Activated effector memory CD4-positive, alpha-beta T cell treated with Interleukin-2 at 50 U/mL for 16 hours (primary cell): ENCODE measurements around the gene COL2A1.

ENCODE experiments used
- DNase-seq: peaks from one replicate; pipeline ENCODE4 v3.0.0-alpha.2; 2020

Gene COL2A1

GRCh38 chr12:47988073-47989022 is 15.9 kb downstream of the COL2A1 start:
- no peak for DNase-seq

- no peak for DNase-seq
Observed at GRCh38 chr12:47987411-47988072, 16.7 kb downstream of the COL2A1 start.

- DNase-seq, result no peak
Observed at GRCh38 chr12:47986832-47987231, 17.4 kb downstream of the COL2A1 start.

GRCh38 chr12:47986291-47986660 is 18.0 kb downstream of the COL2A1 start:
- no peak for DNase-seq

- no peak for DNase-seq
Observed at GRCh38 chr12:47985596-47986290, 18.5 kb downstream of the COL2A1 start.

- no peak for DNase-seq
Observed at GRCh38 chr12:47984331-47984801, 19.9 kb downstream of the COL2A1 start.

GRCh38 chr12:47983541-47984115 is 20.6 kb downstream of the COL2A1 start:
- no peak for DNase-seq

GRCh38 chr12:47982770-47983169 is 21.5 kb downstream of the COL2A1 start:
- DNase-seq, result no peak

GRCh38 chr12:47982311-47982710 is 22.0 kb downstream of the COL2A1 start:
- DNase-seq, result no peak

- DNase-seq, result no peak
Observed at GRCh38 chr12:47981496-47982260, 22.6 kb downstream of the COL2A1 start.

GRCh38 chr12:47980779-47981495 is 23.3 kb downstream of the COL2A1 start:
- DNase-seq, result no peak

- no peak for DNase-seq
Observed at GRCh38 chr12:47980197-47980596, 24.1 kb downstream of the COL2A1 start.

GRCh38 chr12:47979686-47980085 is 24.6 kb downstream of the COL2A1 start:
- no peak for DNase-seq

- DNase-seq, result no peak
Observed at GRCh38 chr12:47979166-47979565, 25.1 kb downstream of the COL2A1 start.

- DNase-seq, result no peak
Observed at GRCh38 chr12:47978598-47978873, 25.7 kb downstream of the COL2A1 start.

- DNase-seq, result no peak
Observed at GRCh38 chr12:47977772-47978597, 26.3 kb downstream of the COL2A1 start.

GRCh38 chr12:47977046-47977771 is 27.1 kb downstream of the COL2A1 start:
- DNase-seq, result no peak

GRCh38 chr12:47975816-47976215 is 28.5 kb downstream of the COL2A1 start:
- no peak for DNase-seq

- no peak for DNase-seq
Observed at GRCh38 chr12:47975036-47975620, 29.1 kb downstream of the COL2A1 start.

- no peak for DNase-seq
Observed at GRCh38 chr12:47973870-47974269, 30.4 kb downstream of the COL2A1 start.
